ENCODE data around the gene ESRRG.

The ESRRG gene

DNA sequence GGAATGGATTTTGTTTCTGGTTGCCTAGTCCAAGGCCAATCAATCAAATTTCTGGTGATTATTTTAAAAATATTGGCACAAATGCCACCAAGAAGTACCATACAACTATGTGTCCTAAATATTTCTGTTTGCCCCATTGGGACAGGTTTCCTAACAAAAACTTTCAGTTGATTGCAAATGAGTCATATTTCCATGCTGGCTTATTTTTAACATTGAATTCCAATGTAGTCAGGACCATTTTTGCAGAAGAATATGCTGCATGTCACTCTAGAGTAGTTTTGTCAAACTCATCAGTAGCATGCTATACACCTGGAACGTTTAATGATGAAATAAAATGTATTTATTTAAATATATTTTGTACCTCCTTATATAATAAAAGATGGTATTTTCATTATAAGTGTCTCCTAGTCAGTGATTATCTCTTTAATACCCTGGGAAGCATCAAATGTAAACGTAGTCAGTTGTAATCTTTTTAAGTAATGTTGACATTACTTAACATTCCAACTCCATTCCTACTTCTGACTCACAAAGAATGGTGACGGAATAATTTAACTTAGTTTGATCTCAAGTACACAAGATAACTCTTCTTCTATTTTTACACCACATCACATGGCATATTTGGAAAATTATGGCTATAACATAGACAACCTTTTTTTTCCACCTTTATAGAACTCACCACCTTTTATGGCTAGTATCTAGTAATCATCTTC, 261.0 kb downstream of the ESRRG start:
- TF ChIP-seq, protein P1, sequence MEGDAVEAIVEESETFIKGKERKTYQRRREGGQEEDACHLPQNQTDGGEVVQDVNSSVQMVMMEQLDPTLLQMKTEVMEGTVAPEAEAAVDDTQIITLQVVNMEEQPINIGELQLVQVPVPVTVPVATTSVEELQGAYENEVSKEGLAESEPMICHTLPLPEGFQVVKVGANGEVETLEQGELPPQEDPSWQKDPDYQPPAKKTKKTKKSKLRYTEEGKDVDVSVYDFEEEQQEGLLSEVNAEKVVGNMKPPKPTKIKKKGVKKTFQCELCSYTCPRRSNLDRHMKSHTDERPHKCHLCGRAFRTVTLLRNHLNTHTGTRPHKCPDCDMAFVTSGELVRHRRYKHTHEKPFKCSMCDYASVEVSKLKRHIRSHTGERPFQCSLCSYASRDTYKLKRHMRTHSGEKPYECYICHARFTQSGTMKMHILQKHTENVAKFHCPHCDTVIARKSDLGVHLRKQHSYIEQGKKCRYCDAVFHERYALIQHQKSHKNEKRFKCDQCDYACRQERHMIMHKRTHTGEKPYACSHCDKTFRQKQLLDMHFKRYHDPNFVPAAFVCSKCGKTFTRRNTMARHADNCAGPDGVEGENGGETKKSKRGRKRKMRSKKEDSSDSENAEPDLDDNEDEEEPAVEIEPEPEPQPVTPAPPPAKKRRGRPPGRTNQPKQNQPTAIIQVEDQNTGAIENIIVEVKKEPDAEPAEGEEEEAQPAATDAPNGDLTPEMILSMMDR (IDR thresholded peaks at IDR 0.05; ENCODE audit: insufficient read depth, low read depth, low read length, missing control alignments): no peak
- no peak overlapping the region for H3K4me3 ChIP-seq (ENCODE audit: low read length)
- DNase-seq (ENCODE audit: low read depth): peak; percentile 14

DNA sequence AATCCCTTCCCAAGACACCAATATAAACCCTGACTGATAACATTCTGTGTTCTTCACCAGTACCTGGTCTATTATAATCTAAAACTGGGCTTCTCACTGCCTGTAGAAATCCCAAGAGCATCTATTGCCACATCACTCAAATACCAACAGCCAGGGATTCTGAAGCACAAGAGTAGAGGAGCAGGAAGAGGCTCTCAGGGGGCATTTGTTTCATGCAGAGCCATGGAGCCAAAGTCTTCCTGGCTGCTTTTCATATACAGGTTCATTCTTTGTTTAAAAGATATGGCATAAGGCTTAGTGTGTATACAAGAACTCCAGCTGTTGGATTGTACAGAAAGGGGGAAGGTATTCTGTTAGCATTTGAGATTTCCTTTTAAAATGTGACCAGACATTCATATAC, 261.8 kb downstream of the ESRRG start:
- TF ChIP-seq, protein P1 (IDR thresholded peaks at IDR 0.05; ENCODE audit: insufficient read depth, low read depth, low read length, missing control alignments): no peak
- no peak for DNase-seq (ENCODE audit: low read depth)
- H3K4me3 ChIP-seq (ENCODE audit: low read length): no peak overlapping the region

DNA sequence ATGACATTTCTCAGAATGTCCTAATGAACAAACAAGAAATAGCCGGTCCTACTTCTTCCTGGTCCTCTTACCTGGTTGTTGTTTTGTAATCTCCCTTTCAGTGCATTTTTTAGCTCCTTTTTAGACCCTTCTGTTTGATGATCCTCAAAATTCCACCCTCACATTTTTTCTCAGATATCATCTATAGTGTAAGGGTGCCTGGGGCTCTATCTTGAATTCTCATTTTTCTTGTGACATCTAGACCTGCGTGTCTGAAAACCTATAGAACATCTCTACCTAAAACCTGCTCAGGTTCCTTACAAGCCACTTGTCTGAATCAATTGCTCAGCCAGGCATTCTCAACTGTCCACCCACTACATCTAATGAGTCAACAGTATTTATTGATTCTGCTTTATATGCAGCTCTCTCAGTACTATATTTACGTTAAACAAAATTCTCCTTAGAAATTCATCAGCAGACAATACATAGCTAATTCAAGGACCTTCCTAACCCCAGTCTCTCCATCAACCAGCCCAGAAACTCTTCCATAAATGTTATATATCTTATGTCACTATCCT, 263.5 kb downstream of the ESRRG start:
- peak; percentile 11 for DNase-seq (ENCODE audit: low read depth)
- TF ChIP-seq, protein P1 (IDR thresholded peaks at IDR 0.05; ENCODE audit: insufficient read depth, low read depth, low read length, missing control alignments): no peak
- H3K4me3 ChIP-seq (ENCODE audit: low read length): no peak overlapping the region

DNA sequence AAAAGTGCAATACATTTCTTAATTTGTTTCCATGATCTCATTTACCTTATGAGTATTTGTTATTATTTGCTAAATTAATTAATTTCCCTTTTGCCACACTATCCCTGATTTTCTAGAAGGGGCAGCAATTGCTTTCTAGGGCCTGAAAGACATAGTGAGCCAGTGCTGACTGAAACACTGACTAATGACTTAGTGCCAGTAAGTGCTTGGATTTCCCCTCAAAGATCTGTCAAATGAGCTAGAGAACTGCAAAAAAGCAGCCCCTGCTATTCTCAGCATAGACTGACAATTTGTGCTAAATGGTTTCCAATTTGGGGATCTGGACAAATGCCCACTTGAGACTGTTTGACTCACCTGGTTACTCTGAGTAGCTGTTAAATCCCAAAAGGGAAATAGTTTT, 264.4 kb downstream of the ESRRG start:
- DNase-seq (ENCODE audit: low read depth): no peak
- TF ChIP-seq, protein P1 (IDR thresholded peaks at IDR 0.05; ENCODE audit: insufficient read depth, low read depth, low read length, missing control alignments): no peak
- H3K4me3 ChIP-seq (ENCODE audit: low read length): no peak overlapping the region

DNA sequence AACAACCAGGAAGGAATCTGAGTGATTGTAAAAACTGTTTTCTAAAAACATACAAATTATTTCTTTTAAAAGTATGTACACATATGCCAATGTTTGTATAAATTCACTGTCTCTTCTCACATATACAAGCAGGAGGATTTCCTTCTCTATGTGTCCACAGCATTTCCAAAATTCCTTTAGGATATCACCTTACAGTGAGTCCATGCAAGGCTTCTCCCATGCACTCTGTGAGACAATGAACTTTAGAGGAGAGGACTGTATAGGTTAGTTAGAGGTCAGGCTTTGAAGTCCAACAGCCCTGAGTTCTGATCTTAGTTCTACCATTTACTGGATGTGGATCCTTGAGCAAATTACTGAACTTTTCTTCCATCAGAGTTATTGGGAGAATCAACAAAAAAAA, 265.9 kb downstream of the ESRRG start:
- no peak overlapping the region for H3K4me3 ChIP-seq (ENCODE audit: low read length)
- TF ChIP-seq, protein P1 (IDR thresholded peaks at IDR 0.05; ENCODE audit: insufficient read depth, low read depth, low read length, missing control alignments): no peak
- DNase-seq (ENCODE audit: low read depth): no peak

DNA sequence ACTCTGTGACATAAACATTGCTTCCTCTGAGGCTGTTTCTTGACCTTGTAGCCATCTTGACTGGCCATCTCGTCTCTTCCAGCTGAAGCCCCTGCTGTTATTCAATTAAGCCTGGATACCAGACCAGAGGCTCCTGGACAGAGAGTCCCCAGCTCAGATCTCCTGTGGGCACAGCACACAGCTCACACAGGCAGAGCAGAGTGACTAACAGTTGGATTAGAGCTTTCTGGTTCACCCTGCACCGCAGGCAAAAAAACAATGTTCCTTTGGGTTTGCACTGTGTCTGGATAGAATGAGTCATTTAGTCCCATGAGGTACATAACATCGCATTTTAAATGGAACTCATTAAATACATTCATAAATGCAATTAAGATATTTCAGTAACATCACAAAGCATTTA, 266.5 kb downstream of the ESRRG start:
- TF ChIP-seq, protein P1 (IDR thresholded peaks at IDR 0.05; ENCODE audit: insufficient read depth, low read depth, low read length, missing control alignments): no peak
- DNase-seq (ENCODE audit: low read depth): peak; percentile 87
- H3K4me3 ChIP-seq (ENCODE audit: low read length): no peak overlapping the region

DNA sequence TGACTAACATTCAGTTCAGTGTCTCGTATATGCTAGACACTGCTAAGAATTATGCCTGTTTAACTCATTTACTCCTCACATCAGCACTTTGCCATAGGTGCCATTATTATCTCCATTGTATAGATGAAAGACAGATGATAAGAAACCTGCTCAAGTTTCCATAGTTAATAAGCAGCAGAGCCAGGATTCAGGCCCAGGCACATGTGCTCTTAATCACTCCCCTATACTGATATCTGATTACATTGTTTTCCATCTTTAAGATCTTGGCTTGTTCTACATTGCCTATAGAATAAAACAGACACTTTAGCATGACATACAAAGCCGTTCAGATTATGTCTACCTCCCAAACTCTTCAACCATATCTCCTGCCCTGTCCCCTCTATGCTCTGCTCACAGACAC, 269.5 kb downstream of the ESRRG start:
- DNase-seq (ENCODE audit: low read depth): no peak
- TF ChIP-seq, protein P1 (IDR thresholded peaks at IDR 0.05; ENCODE audit: insufficient read depth, low read depth, low read length, missing control alignments): no peak
- no peak overlapping the region for H3K4me3 ChIP-seq (ENCODE audit: low read length)

Data from epithelial cell of esophagus (primary cell).